Measurements from ENCODE around the gene LCN9. TPM values are rescaled to one million over a fixed set of nuclear protein-coding genes. Genes with fewer than 3 reads are reported as not detected.

LCN9 gene
- total RNA-seq, 1 experiment from 2014 or later, result not detected

GRCh38 chr9:135687216-135687615 is 24.1 kb downstream of the LCN9 start:
- ChIA-PET CTCF (interaction anchor here (0.6 kb wide), 1 partner anchor 71 kb away, joined by 3 read pairs; no protein-coding TSS in a partner anchor), POLR2A (no interaction called here)
- Histone ChIP-seq H3K9me3 (ENCODE audit: control insufficient read depth, insufficient read depth, low read depth, low read length) (no peaks in the 10 kb centered on the region), H3K36me3 (ENCODE audit: control insufficient read depth, insufficient read depth, low read length) (no peaks in the 10 kb centered on the region), H3K4me3 (ENCODE audit: low read depth in 2 of 2, low read length in 2 of 2) (no peak overlapping the region), H3K27ac (ENCODE audit: low read length) (no peak overlapping the region), H3K27me3 (ENCODE audit: control insufficient read depth, insufficient read depth, low read length) (no peaks in the 10 kb centered on the region), H3K4me1 (ENCODE audit: control insufficient read depth, insufficient read depth, low read length) (no peaks in the 10 kb centered on the region)
- DNase-seq (ENCODE audit: low read depth, low spot score), result no peak
- no TSS peak for BruUV-seq (replicated peaks)
- intact Hi-C loops (cut with micrococcal nuclease; ENCODE audit: unreplicated experiment) (no loop called here), in situ Hi-C loops (cut with HindIII; ENCODE audit: low pct_unique_long_range_greater_than_20kb, low sequenced_read_pairs) (no loop called here)
- TF ChIP-seq REST (IDR thresholded peaks at IDR 0.05; ENCODE audit: insufficient read depth in 1 of 2, low read depth in 2 of 2, low read length in 1 of 2) (no peak), TCF7L2 (IDR thresholded peaks at IDR 0.05; ENCODE audit: low read depth, low read length) (no peak), CTCF (IDR thresholded peaks at IDR 0.05) (no peak), POLR2AphosphoS5 (IDR thresholded peaks at IDR 0.05; ENCODE audit: low read depth, low read length) (no peak), SIN3A (IDR thresholded peaks at IDR 0.05; ENCODE audit: borderline replicate concordance, insufficient read depth, low read depth, low read length) (no peak)
- ATAC-seq, result no peak

- no peaks in the 10 kb centered on the region for H3K4me1 ChIP-seq (ENCODE audit: control insufficient read depth, insufficient read depth, low read length)
- DNase-seq (ENCODE audit: low read depth, low spot score), result no peak
- no peaks in the 10 kb centered on the region for H3K36me3 ChIP-seq (ENCODE audit: control insufficient read depth, insufficient read depth, low read length)
- no peaks in the 10 kb centered on the region for H3K27me3 ChIP-seq (ENCODE audit: control insufficient read depth, insufficient read depth, low read length)
- no peak overlapping the region for H3K27ac ChIP-seq (ENCODE audit: low read length)
- H3K9me3 ChIP-seq (ENCODE audit: control insufficient read depth, insufficient read depth, low read depth, low read length), result no peaks in the 10 kb centered on the region
- no peak overlapping the region for H3K4me3 ChIP-seq (ENCODE audit: low read depth in 2 of 2, low read length in 2 of 2)
- ChIA-PET POLR2A (no interaction called here), CTCF (no interaction called here)
- ATAC-seq, result no peak
- BruUV-seq (replicated peaks), result no TSS peak
- in situ Hi-C loops (cut with HindIII; ENCODE audit: low pct_unique_long_range_greater_than_20kb, low sequenced_read_pairs) (no loop called here), intact Hi-C loops (cut with micrococcal nuclease; ENCODE audit: unreplicated experiment) (no loop called here)
- TF ChIP-seq SIN3A (IDR thresholded peaks at IDR 0.05; ENCODE audit: borderline replicate concordance, insufficient read depth, low read depth, low read length) (no peak), CTCF (IDR thresholded peaks at IDR 0.05) (no peak), POLR2AphosphoS5 (IDR thresholded peaks at IDR 0.05; ENCODE audit: low read depth, low read length) (no peak), REST (IDR thresholded peaks at IDR 0.05; ENCODE audit: insufficient read depth in 1 of 2, low read depth in 2 of 2, low read length in 1 of 2) (no peak), TCF7L2 (IDR thresholded peaks at IDR 0.05; ENCODE audit: low read depth, low read length) (no peak)
Measured at GRCh38 chr9:135689011-135689410, 25.9 kb downstream of the LCN9 start.

All from Panc1 (cell line).